ENCODE results near the gene IMMP2L.

- TF ChIP-seq EZH2phosphoT487 (IDR thresholded peaks at IDR 0.05; ENCODE audit: insufficient read depth, low read depth) (no peak), EZH2 (IDR thresholded peaks at IDR 0.05; ENCODE audit: insufficient read depth, poor library complexity, severe bottlenecking) (no peak)
Observed at GRCh38 chr7:111586711-111587409, 24.6 kb upstream of the IMMP2L start.

Measured in GM23248 (cell line).